NCI-H1105 (cell line): ENCODE data around the gene SORCS2.

Experiments
- DNase-seq: peaks from one replicate; lab custom pipeline; 2025; lab: John Stamatoyannopoulos, UW

The SORCS2 gene

GRCh38 chr4:7711307-7711963, 519.1 kb downstream of the SORCS2 start:
- DNase-seq: no peak

DNA sequence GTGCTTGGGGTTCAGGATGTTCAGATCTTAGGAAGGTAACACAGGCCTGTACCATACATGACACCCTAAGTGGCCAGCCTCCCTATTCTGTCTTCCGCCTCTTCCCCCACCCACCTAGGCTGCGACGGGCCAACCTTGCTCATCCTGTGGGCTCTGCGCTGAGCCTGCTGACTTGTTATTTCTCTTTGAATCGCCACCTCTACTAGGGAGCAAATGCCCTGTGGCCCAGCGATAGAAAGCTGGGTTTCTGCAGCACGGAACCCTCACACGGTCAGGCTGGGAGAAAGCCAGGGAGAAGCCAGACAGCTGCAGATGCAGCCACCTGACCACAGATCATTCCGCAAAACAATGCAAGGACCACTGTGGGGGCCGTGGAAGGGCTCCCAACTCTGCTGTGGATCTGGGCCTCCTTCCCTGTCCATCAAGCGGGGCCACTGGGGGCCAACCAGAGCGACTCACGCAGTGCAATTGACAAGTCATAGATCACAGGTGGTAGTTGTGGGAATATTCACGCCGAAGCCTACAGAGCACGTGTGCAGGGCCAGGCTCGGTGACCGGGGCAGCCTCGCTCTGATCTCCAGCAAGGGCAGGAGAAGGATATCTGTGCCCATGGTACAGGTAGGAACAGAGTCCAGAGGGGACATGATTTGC, 519.8 kb downstream of the SORCS2 start:
- DNase-seq: no peak

DNA sequence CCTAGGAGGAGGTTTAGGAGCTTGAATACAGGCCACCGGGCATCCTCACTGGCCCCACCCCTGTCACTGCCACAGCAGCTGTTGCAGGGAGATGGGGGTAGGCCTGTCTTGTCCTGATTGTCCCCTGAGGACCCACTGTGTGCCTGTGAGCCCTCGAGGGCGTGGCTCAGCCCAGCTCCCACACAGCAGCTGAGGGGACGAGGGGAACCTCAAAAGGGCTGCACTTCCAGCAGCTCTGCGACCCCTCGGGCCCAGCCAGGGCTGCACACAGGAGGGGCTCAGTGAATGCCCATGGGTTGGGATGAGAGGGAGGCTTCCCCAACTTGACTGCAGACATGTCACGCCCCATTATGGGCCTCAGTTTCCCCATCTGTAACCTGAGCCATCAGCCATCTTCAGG, 521.4 kb downstream of the SORCS2 start:
- no peak for DNase-seq

- no peak for DNase-seq
These were observed 521.8 kb downstream of the SORCS2 start for GRCh38 chr4:7714176-7714575.

GRCh38 chr4:7714738-7715137, 522.4 kb downstream of the SORCS2 start:
- DNase-seq: no peak

- no peak for DNase-seq
These were observed 523.1 kb downstream of the SORCS2 start for GRCh38 chr4:7715271-7716009.

- no peak for DNase-seq
These were observed 523.8 kb downstream of the SORCS2 start for GRCh38 chr4:7716010-7716721.

DNA sequence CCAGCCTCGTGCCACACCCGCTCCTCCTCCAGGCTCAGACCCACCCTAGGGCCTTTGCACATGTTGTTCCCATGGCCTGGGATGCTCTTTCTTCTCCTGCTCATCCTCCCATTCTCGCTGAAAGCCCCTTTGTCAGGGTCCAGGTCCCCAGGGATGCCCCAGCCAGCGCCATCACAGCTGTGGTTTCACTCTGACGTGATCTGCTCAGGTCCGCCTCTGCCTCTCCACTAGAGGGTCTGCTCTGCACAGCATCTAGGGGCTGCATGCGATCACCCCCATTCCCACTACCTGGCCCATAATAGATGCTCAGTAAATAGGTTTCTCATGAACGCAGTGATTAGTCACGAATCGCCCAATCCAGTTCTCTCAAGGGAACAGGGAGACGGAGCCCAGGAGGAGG, 524.8 kb downstream of the SORCS2 start:
- DNase-seq: no peak

DNA sequence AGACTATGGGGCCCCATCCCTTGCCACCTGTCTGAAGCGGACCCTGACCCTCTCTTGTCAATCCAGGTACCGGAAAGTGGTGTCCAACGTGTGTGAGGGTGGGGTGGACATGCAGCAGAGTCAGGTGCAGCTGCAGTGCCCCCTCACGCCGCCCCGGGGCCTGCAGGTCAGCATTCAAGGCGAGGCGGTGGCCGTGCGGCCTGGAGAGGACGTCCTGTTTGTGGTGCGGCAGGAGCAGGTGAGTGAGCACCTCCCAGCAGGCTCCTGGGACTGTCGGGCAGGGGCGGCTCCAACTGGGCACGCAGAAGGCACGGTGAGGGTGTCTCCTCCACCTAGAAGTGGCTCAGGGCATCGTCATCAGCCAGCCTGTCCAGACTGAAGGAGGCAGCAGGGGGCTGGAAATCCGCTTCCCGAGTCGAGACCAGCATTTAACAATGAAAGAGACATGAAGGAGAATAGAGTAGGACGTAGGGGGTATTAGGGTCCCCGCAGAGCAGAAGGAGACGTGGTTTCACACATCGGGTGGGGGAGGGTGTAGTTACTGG, 525.7 kb downstream of the SORCS2 start:
- DNase-seq: no peak

DNA sequence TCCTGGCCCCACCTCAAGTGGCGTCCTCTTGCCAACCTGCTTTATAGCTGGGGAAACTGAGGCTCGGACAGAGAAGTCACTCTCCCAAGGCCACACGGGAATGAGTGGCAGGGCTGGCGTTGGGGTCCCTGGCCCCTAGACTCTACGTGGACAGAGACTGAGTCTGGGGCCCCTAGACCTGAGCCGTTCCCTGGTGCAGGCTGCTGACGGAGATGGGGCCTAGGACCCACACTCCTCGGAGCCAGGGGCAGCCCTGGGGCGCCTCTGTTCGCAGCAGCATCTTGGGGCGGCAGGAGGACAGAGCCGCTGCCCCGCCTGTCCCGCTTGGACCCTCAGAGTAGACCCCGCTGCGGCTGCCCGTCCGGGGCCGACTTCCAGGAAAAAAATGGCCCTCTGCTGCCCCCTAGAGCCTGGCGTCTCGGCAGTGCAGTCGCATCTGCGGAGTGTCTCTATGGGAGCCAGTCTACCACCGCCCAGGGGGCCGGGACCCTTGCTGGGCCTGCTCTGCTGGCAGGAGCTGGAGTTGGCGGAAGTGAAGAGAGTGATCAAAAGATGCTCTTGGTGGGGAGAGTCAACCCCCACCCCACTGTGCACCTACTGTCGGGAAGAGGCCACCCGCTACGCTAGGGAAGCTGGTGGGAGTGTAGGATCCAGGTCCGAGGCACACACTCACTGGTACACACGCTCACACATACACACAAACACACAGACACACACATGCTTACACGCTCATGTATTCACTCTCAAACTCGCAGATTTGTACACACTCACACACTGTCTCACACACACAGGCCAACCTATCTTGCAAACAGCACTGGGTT, 527.2 kb downstream of the SORCS2 start:
- DNase-seq: no peak

GRCh38 chr4:7721984-7722551, 529.7 kb downstream of the SORCS2 start:
- DNase-seq: no peak

DNA sequence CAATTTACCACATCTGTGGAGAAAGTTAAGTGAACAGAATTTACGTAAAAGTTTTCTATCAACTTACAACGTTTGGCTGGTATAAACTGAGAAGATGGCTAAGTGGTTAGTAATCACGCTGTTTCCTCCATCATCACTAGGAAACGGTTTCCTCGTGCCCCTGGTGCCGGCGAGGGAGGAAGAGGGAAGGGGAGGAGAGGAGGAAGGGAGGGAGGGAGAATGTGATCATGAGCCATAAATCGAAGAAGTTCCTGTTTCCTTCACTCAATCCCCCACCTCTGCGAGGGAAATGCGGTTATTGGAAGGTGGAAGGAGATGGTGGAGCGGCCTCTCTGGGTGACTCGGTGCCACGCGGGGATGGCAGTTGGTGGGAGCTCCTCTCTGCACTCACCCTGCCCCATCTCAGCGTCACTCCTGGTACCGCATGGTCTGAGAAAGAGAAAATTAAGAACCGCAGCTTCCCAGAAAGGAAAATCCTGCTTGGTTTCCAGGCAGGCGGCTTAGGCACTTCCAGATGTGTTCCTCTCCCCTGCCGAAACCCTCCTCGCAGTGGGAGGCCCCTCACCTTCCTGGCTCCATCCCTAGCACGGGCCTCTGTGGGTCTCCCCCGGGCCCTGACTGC, 530.5 kb downstream of the SORCS2 start:
- no peak for DNase-seq

GRCh38 chr4:7723625-7724024, 531.3 kb downstream of the SORCS2 start:
- DNase-seq: no peak

GRCh38 chr4:7725951-7726350, 533.6 kb downstream of the SORCS2 start:
- no peak for DNase-seq

- no peak for DNase-seq
These were observed 534.5 kb downstream of the SORCS2 start for GRCh38 chr4:7726665-7727413.

GRCh38 chr4:7727749-7728148, 535.4 kb downstream of the SORCS2 start:
- DNase-seq: no peak

DNA sequence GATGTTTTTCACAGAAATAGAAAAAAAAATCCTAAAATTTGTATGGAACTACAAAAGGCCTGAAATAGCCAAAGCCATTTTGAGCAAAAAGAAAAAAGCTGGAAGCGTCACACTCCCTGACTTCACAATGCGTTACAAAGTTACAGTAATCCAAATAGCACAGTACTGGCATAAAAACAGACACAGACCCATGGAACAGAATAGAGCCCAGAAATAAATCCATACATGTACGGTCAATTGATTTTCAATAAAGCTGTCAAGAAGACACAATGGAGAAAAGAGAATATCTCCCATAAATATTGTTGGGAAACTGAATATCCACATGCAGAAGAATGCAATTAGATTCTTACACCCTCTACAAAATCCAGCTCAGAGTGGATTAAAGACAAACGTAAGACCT, 539.1 kb downstream of the SORCS2 start:
- no peak for DNase-seq

GRCh38 chr4:7732263-7732662, 539.9 kb downstream of the SORCS2 start:
- DNase-seq: no peak

GRCh38 chr4:7733201-7733600, 540.9 kb downstream of the SORCS2 start:
- DNase-seq: no peak
